A549 (cell line): ENCODE measurements around the gene SPPL2B. TPM values are rescaled to one million over a fixed set of nuclear protein-coding genes. Genes with fewer than 3 reads are reported as not detected.

Experiments
- ATAC-seq, 2 experiments: fragments of 200-7000 bp in 1 of 2; fragments of >200 bp in 1 of 2; cut with Nextera tagmentation in 1 of 2; cut with Tn5 transposase in 1 of 2; 3 replicates each; pipeline versions ENCODE4 v1.8.0 to v1.9.1; 2018 to 2020; ENCODE audit warnings: mild to moderate bottlenecking in 1 of 2, moderate library complexity in 1 of 2
- CTCF ChIA-PET: fragments of 300-600 bp; sonication (Branson Sonifier 250); formaldehyde crosslinking; extraction: SDS; loops from one replicate; lab custom pipeline; 2021; ENCODE audit warnings: antibody characterized with exemption, inconsistent platforms; lab: Yijun Ruan, JAX
- POLR2A ChIA-PET: fragments of 350-600 bp; formaldehyde crosslinking; extraction: SDS; loops from one replicate; lab custom pipeline; 2021; ENCODE audit warnings: antibody characterized with exemption, inconsistent platforms; lab: Yijun Ruan, JAX
- DNase-seq, 2 experiments: peaks; one replicate each; pipeline versions ENCODE4 v3.0.0 to v3.0.0-alpha.2; 2011 to 2016; ENCODE audit warnings: low read depth in 1 of 2, low spot score in 1 of 2
- FAIRE-seq: peaks from 2 replicates; lab custom pipeline; 2011; peaks lifted over from hg19 to GRCh38; lab: Jason Lieb, UNC
- H3K27ac ChIP-seq, 2 experiments: fragments of >200 bp; sonication (Bioruptor Twin); formaldehyde crosslinking; 3 replicates each; pipeline ENCODE4 v1.5.1; 2016 to 2017
- H3K4me1 ChIP-seq: fragments of >200 bp; sonication (Bioruptor Twin); formaldehyde crosslinking; 3 replicates; pipeline ENCODE4 v1.6.1; 2016
- H3K4me2 ChIP-seq: fragments of >200 bp; sonication (Bioruptor Twin); formaldehyde crosslinking; 3 replicates; pipeline ENCODE4 v1.6.1; 2016
- H3K4me3 ChIP-seq: fragments of >200 bp; sonication (Bioruptor Twin); formaldehyde crosslinking; 3 replicates; pipeline ENCODE4 v1.5.1; 2016
- H3K9me3 ChIP-seq: fragments of >200 bp; sonication (Bioruptor Twin); formaldehyde crosslinking; 3 replicates; pipeline ENCODE4 v1.6.1; 2016
- BHLHE40 ChIP-seq: IDR thresholded peaks from 2 replicates; pipeline ENCODE4 v1.6.1; 2012; ENCODE audit warnings: low read depth, low read length, inconsistent platforms
- CBX2 ChIP-seq: fragments of 200-600 bp; sonication (generic); IDR thresholded peaks from 2 replicates; pipeline ENCODE4 v1.6.1; 2016; ENCODE audit warnings: low read depth, mild to moderate bottlenecking, borderline replicate concordance
- CBX8 ChIP-seq: fragments of 200-600 bp; sonication (generic); IDR thresholded peaks from 2 replicates; pipeline ENCODE4 v1.6.1; 2016
- CEBPB ChIP-seq, 2 experiments: fragments of >200 bp in 1 of 2; sonication (Bioruptor Twin) in 1 of 2; formaldehyde crosslinking in 1 of 2; IDR thresholded peaks; 2 replicates each; pipeline ENCODE4 v1.6.1; 2012 to 2016
- EHMT2 ChIP-seq: fragments of 200-600 bp; sonication (generic); IDR thresholded peaks from 2 replicates; pipeline ENCODE4 v1.6.1; 2016; ENCODE audit warnings: antibody characterized with exemption, low read depth, mild to moderate bottlenecking, moderate library complexity
- EP300 ChIP-seq, 2 experiments: fragments of >200 bp; sonication (Bioruptor Twin); formaldehyde crosslinking; IDR thresholded peaks; 2 replicates in 1 of 2; 3 replicates in 1 of 2; pipeline ENCODE4 v1.6.1; 2016 to 2017
- GATA3 ChIP-seq: IDR thresholded peaks from 2 replicates; pipeline ENCODE4 v1.6.1; 2012; ENCODE audit warnings: borderline replicate concordance
- HDAC2 ChIP-seq: fragments of 200-600 bp; sonication (generic); IDR thresholded peaks from 2 replicates; pipeline ENCODE4 v1.6.1; 2016
- HES2 ChIP-seq: fragments of >200 bp; sonication (Bioruptor Twin); formaldehyde crosslinking; IDR thresholded peaks from 2 replicates; pipeline ENCODE4 v1.6.1; 2016
- HEYL ChIP-seq: fragments of 250-450 bp; sonication (Bioruptor Pico); IDR thresholded peaks from 2 replicates; pipeline ENCODE4 v1.8.0; 2021; ENCODE audit warnings: mild to moderate bottlenecking, moderate library complexity
- JUN ChIP-seq, 2 experiments: fragments of >200 bp; sonication (Bioruptor Twin); formaldehyde crosslinking; IDR thresholded peaks; 2 replicates in 1 of 2; 3 replicates in 1 of 2; pipeline ENCODE4 v1.6.1; 2016 to 2017
- NPAS2 ChIP-seq: fragments of 250-450 bp; sonication (Bioruptor Pico); IDR thresholded peaks from 2 replicates; pipeline ENCODE4 v1.8.0; 2022; ENCODE audit warnings: mild to moderate bottlenecking, moderate library complexity, borderline replicate concordance
- NR3C1 ChIP-seq: fragments of >200 bp; sonication (Bioruptor Twin); formaldehyde crosslinking; IDR thresholded peaks from 3 replicates; pipeline ENCODE4 v1.6.1; 2017
- TP53 ChIP-seq: fragments of 250-450 bp; sonication (Bioruptor Pico); IDR thresholded peaks from 2 replicates; pipeline ENCODE4 v1.5.0; 2021; ENCODE audit warnings: mild to moderate bottlenecking, moderate library complexity
- ZC3H11A ChIP-seq: fragments of 450-650 bp; IDR thresholded peaks from 2 replicates; pipeline ENCODE4 v1.6.1; 2014; ENCODE audit warnings: antibody characterized with exemption, mild to moderate bottlenecking
- ZFP36 ChIP-seq: fragments of 450-650 bp; IDR thresholded peaks from 2 replicates; pipeline ENCODE4 v1.6.1; 2014; ENCODE audit warnings: borderline replicate concordance; ENCODE audit not compliant: partially characterized antibody
- ZNF302 ChIP-seq: fragments of 250-450 bp; sonication (Bioruptor Pico); IDR thresholded peaks from 2 replicates; pipeline ENCODE4 v1.9.0; 2021; ENCODE audit warnings: inconsistent platforms, mild to moderate bottlenecking, moderate library complexity
- WGBS: methylation state at CpG from one replicate; pipeline ENCODE4 v1.1.6; 2017; ENCODE audit errors: missing lambda C conversion rate; 5-methylcytosine and 5-hydroxymethylcytosine counted together
- polyA plus RNA-seq, 4 experiments: library from polyadenylated mRNA; depleted of rRNA in 3 of 4; stranded (reverse); fragments of >200 nt; fragmentation: RNase III in 1 of 4; extraction: RNeasy Plus Mini Kit Qiagen cat#74134 plus additional on column Dnase treatment in 1 of 4; gene quantifications; 2 replicates in 3 of 4; 3 replicates in 1 of 4; pipeline ENCODE4 v1.2.3, GENCODE V29; 2011 to 2017
- TF ChIP-seq, protein P1 (sequence below): IDR thresholded peaks from 2 replicates; pipeline ENCODE4 v1.6.1; 2012

SPPL2B gene
- polyA plus RNA-seq, 2 of the 4 experiments (the other 2 are of a cell fraction) = 11.3 to 36.5 TPM

DNA sequence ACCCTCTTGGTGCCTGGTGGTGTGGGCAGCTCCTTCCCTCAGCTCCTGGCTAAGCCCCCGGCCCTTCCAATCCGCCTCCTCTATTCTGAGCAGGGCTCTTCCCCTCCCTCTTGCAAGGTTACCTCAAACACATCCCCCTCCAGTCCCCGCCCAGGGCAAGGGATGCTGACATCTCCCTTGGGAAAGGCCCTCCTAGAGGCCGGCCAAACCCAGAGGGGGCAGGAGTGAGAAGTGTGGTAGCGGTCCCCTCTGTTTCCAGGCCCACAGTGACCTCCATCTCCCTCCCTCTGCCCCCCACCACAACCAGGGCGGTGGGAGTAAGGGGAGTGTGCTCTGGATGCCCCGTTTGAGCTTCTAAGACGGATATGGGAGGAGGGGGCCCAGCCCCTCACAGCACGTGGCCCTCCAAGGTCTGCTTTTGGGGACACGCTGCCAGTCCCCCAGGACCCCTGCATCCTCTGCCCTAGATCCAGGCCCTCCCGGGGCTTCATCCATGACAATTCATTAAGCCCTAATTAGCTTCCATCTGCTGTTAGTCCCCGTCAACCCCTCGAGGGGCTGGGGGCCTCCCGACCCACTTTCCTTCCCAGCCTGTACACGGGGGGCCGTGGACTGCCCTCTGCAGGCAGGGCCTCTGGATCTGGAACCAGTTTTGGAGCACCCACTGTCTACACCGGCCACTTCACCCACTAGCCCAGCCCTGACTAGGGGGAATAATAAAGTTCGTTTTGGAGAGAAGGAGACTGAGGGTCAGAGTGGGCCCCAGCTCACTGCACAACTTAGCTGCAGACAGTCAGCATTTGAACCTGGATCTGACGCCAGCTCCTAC is 22.8 kb upstream of the SPPL2B start:
- Histone ChIP-seq H3K4me3 (no peak overlapping the region), H3K4me2 (no peak overlapping the region), H3K4me1 (peaks cover 10% of the 10 kb centered on the region; the same call in 2 of the 3 replicates), H3K9me3 (no peaks in the 10 kb centered on the region), H3K27ac (no peak overlapping the region)
- WGBS = 79% methylated on average over 11 of the region's 19 CpGs
- ATAC-seq = peak; percentile 3 to 9; a peak in 2 of 6 replicates
- CTCF ChIA-PET = interaction anchor here (1.2 to 3.0 kb wide), 3 partner anchors 11 to 87 kb away, joined by 3 to 12 read pairs (median 3); no protein-coding TSS in a partner anchor
- TF ChIP-seq HES2 (no peak), GATA3 (no peak), EHMT2 (no peak)
- POLR2A ChIA-PET = no interaction called here
- FAIRE-seq = no peak
- no peak for DNase-seq

DNA sequence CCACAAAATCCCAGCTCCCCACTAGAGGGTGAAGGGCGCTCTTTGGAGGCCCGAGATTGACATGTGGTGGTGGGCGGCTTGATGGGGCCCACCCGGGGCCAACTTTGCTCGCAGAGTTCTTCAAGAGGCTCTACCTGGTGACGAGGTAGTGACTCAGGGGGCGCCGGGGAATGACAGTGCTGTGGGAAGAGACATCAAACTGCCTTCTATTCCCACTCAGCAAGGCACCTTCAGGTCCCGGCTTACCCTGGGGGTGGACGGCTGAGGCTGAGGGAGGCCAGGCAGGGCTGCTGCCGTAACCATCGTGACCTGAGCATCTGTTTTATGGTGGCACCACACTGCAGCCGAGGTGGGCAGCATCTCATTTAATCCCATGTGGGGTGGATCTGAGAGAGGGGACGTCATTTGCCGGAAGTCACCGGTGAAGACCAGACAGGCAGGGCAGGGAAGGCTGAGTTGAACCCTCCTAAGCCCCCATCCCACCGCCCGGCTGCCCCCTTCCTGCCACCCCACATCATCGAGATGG is 22.1 kb upstream of the SPPL2B start:
- no peak overlapping the region for H3K4me2 ChIP-seq
- no peak overlapping the region for H3K4me3 ChIP-seq
- ChIA-PET CTCF (interaction anchor here (1.2 to 3.0 kb wide), 4 partner anchors 10 to 330 kb away, joined by 3 to 12 read pairs (median 3); no protein-coding TSS in a partner anchor), POLR2A (no interaction called here)
- WGBS = 70% methylated on average over 11 of the region's 19 CpGs
- H3K27ac ChIP-seq = no peak overlapping the region
- TF ChIP-seq HDAC2 (no peak), CBX8 (no peak), ZC3H11A (no peak), CEBPB (IDR thresholded peaks at IDR 0.05) (no peak), HEYL (CRISPR knock-in tag) (no peak), GATA3 (no peak), EP300 (IDR thresholded peaks at IDR 0.05) (no peak), ZNF302 (no peak), CBX2 (no peak), NR3C1 (no peak)
- TF ChIP-seq, protein P1, sequence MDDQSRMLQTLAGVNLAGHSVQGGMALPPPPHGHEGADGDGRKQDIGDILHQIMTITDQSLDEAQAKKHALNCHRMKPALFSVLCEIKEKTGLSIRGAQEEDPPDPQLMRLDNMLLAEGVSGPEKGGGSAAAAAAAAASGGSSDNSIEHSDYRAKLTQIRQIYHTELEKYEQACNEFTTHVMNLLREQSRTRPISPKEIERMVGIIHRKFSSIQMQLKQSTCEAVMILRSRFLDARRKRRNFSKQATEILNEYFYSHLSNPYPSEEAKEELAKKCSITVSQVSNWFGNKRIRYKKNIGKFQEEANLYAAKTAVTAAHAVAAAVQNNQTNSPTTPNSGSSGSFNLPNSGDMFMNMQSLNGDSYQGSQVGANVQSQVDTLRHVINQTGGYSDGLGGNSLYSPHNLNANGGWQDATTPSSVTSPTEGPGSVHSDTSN = no peak
- H3K4me1 ChIP-seq = peaks cover 10% of the 10 kb centered on the region; the same call in 2 of the 3 replicates
- H3K9me3 ChIP-seq = no peaks in the 10 kb centered on the region
- DNase-seq (no peak), ATAC-seq (peak; percentile 4 to 21; a peak in 2 of 6 replicates), FAIRE-seq (no peak)

- FAIRE-seq (no peak), ATAC-seq (no peak; a peak in 1 of 6 replicates), DNase-seq (no peak)
- ChIA-PET POLR2A (no interaction called here), CTCF (interaction anchor here (0.5 to 3.0 kb wide), 5 partner anchors 9 to 329 kb away, joined by 3 to 12 read pairs (median 3); no protein-coding TSS in a partner anchor)
- 73% methylated on average over 6 of the region's 17 CpGs for WGBS
- Histone ChIP-seq H3K27ac (no peak overlapping the region), H3K4me3 (no peak overlapping the region), H3K9me3 (no peaks in the 10 kb centered on the region), H3K4me2 (no peak overlapping the region), H3K4me1 (peaks cover 10% of the 10 kb centered on the region; the same call in 2 of the 3 replicates)
- TF ChIP-seq NPAS2 (CRISPR knock-in tag) = no peak
- TF ChIP-seq ZFP36 = peak; percentile 35
These were observed 21.5 kb upstream of the SPPL2B start for GRCh38 chr19:2306971-2307370.

DNA sequence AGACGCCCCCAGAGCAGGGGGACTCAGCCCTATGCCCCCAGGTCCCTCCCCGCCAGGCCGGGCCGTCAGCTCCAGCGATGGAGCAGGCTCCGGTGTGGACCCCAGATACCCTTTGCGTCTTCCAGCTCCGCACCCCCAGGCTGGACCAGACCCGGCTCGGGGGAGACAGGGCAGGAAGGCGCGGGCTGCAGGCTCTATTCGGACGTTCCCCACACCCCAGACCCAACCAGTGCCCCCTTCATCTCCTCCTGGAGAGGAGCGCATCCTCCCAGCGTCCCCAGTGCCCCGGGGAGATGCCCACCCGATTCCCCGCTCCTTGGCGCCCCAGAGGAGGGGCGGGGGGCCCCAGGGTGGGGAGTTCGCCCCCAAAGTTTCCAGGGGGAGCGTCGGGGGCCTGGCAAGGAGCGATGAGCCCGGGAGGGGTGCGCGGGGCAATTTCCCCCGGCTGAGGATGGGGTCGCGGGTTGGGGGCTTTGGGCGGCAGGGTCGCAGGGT is 20.9 kb upstream of the SPPL2B start:
- POLR2A ChIA-PET = no interaction called here
- ATAC-seq (no peak), FAIRE-seq (no peak)
- CTCF ChIA-PET = interaction anchor here (0.5 to 3.0 kb wide), 3 partner anchors 9 to 329 kb away, joined by 3 to 12 read pairs (median 3); no protein-coding TSS in a partner anchor
- Histone ChIP-seq H3K9me3 (no peaks in the 10 kb centered on the region), H3K4me1 (peaks cover 10% of the 10 kb centered on the region; the same call in 2 of the 3 replicates)
- 40% methylated on average over 1 of the region's 33 CpGs for WGBS
- TF ChIP-seq TP53 (CRISPR knock-in tag) (no peak), BHLHE40 (no peak), JUN (IDR thresholded peaks at IDR 0.05) (no peak), CBX2 (no peak)
- TF ChIP-seq, all 56 proteins: peak for 0
- Histone ChIP-seq H3K4me3 (0 out of 3 replicates have a peak overlapping the region, but pooled peaks have one; percentile 23), H3K27ac (peak overlapping the region in 1 of 2 experiments; percentile 73; a peak in 2 of 6 replicates), H3K4me2 (peak overlapping the region; percentile 67; the same call in 2 of the 3 replicates)
- no peak for DNase-seq
